Keratinocyte (primary cell): Measurements from ENCODE around the gene ZNF492.
"Not testable (repeated sequence)": the region's sequence is repeated elsewhere in the genome, so short reads cannot be mapped to it uniquely, and the experiment has no call there.

Source experiments
- CTCF ChIP-seq, 3 experiments: IDR thresholded peaks in 1 of 3; conservative IDR thresholded peaks in 1 of 3; optimal IDR thresholded peaks in 1 of 3; 2 replicates in 2 of 3; 3 replicates in 1 of 3; pipeline versions ENCODE3 to v1.5.1; 2011; ENCODE audit warnings: low read length in 3 of 3, mild to moderate bottlenecking in 3 of 3, moderate library complexity in 2 of 3, control low read depth in 1 of 3, inconsistent platforms in 1 of 3; ENCODE audit not compliant: insufficient read depth in 2 of 3; ENCODE audit errors: extremely low read depth in 1 of 3
- EZH2 ChIP-seq: IDR thresholded peaks from one replicate; pipeline ENCODE4 v1.6.1; 2012; ENCODE audit warnings: inconsistent platforms, mild to moderate bottlenecking, low read length, moderate library complexity

DNA sequence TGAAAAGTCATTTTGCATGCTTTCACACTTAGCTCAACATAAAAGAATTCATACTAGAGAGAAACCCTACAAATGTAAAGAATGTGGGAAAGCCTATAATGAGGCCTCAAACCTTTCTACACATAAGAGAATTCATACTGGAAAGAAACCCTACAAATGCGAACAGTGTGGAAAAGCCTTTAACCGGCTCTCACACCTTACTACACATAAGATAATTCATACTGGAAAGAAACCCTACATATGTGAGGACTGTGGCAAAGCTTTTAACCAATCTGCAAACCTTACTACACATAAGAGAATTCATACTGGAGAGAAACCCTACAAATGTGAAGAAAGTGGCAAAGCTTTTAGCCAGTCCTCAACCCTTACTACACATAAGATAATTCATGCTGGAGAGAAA lies 51.4 kb downstream of the ZNF492 start:
- TF ChIP-seq CTCF (optimal IDR thresholded peaks at IDR 0.05 in 1 of 3, IDR thresholded peaks at IDR 0.05 in 1 of 3, conservative IDR thresholded peaks at IDR 0.05 in 1 of 3; ENCODE audit: extremely low read depth in 1 of 3, insufficient read depth in 2 of 3, low read length in 3 of 3); EZH2: not testable (repeated sequence)
